Right cardiac atrium (tissue), 5 donors: ENCODE measurements around the gene LYRM4. TPM values are rescaled to one million over a fixed set of nuclear protein-coding genes. Genes with fewer than 3 reads are reported as not detected.

ENCODE experiments used
- ATAC-seq, 2 donors: fragments of 200-7000 bp; cut with Tn5 transposase; one replicate each; pipeline versions ENCODE4 v1.8.0 to v1.9.1; 2020; ENCODE audit warnings: moderate library complexity in 2 of 2, mild to moderate bottlenecking in 1 of 2
- DNase-seq, 3 donors: peaks; one replicate each; pipeline ENCODE4 v3.0.0-alpha.2; 2020
- H3K27ac ChIP-seq: one replicate; pipeline ENCODE4 v1.5.1; 2013; ENCODE audit warnings: mild to moderate bottlenecking, low read length, control low read depth, moderate library complexity
- H3K27me3 ChIP-seq: one replicate; pipeline ENCODE4 v1.6.1; 2013; ENCODE audit not compliant: control insufficient read depth, insufficient read depth
- H3K4me1 ChIP-seq: one replicate; pipeline ENCODE4 v1.6.1; 2013; ENCODE audit warnings: low read length; ENCODE audit not compliant: control insufficient read depth, insufficient read depth
- H3K4me3 ChIP-seq: one replicate; pipeline ENCODE4 v1.5.1; 2013; ENCODE audit warnings: low read length, control low read depth
- H3K9me3 ChIP-seq: one replicate; pipeline ENCODE4 v1.6.1; 2013; ENCODE audit warnings: low read length; ENCODE audit not compliant: control insufficient read depth
- WGBS: extraction: QIAGEN DNeasy Blood & Tissue Kit; methylation state at CpG from one replicate; pipeline ENCODE4 v1.1.7; 2013; 5-methylcytosine and 5-hydroxymethylcytosine counted together
- intact Hi-C, 4 donors: fragments of 100-400 bp; cut with DNase I; formaldehyde crosslinking; loops; one replicate each; pipeline versions ENCODE4 v1.11.0 to v1.14.0; 2022 to 2023
- polyA plus RNA-seq: library from polyadenylated mRNA; stranded (reverse); fragments of 200-250 nt; gene quantifications from one replicate; pipeline ENCODE4 v1.2.3, GENCODE V29; 2013
- total RNA-seq, 4 donors: library from RNA; stranded (reverse); fragmentation: NEBNext Ultra II Directional; extraction: Animal tissue kit (Norgen Biotek cat#: 25700); gene quantifications; one replicate each; pipeline ENCODE4 v1.2.1, GENCODE V29; 2021
- donor health status: healthy with polysubstance abuse.
- donor health status: DM: no; HTN: yes; CAD: no.
- donor health status: DM: no; HTN: no; CAD: no.
- donor health status: DM: no; HTN: yes; CAD: no; lungs with severe emphysema.
- donor health status: DM: yes; HTN: yes; CAD: no.

The LYRM4 gene
- total and polyA plus RNA-seq, 5 donors = 20.2 to 30.5 (median 26.6) TPM

DNA sequence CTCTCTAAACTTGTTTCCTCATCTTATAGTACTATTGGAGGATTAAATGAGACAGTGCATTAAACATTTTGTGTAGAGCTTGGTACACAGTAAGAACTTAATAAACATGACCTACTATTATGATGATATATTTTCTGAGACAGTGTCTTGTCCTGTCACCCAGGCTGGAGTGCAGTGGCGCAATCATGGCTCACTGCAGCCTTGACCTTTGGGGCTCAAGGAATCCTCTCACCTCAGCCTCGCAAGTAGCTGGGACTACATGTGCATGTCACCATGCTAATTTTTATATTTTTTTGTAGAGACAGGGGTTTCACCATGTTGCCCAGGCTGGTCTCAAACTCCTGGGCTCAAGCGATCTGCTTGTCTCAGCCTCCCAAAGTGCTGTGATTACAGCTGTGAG lies 72.1 kb downstream of the LYRM4 start:
- Histone ChIP-seq H3K27ac (no peak overlapping the region), H3K9me3 (no peaks in the 10 kb centered on the region), H3K4me3 (no peak overlapping the region), H3K27me3 (no peaks in the 10 kb centered on the region), H3K4me1 (no peaks in the 10 kb centered on the region)
- ATAC-seq (no peak), DNase-seq (no peak)
- 96% methylated on average over 3 of the region's 3 CpGs for WGBS
- intact Hi-C loops = no loop called here

DNA sequence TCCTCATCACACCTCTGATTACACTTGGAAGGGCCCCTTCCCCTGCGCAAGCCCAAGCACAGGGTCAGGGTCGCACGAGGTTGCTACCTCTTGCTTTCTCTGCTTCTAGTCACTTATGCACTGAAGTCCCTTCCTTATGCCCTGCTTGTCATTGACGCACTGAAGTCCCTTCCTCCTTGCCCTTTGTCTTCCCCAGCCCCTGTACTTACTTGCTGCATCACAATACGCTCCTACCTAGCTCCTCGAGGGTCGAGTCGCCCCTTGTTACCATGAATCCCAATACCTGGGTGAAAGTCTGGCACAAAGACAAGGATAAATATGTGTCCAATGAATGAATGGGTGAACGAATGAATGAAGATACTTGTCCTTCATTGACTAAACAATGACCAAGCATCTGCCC lies 75.9 kb downstream of the LYRM4 start:
- WGBS = 92% methylated on average over 9 of the region's 9 CpGs
- intact Hi-C loops = no loop called here

DNA sequence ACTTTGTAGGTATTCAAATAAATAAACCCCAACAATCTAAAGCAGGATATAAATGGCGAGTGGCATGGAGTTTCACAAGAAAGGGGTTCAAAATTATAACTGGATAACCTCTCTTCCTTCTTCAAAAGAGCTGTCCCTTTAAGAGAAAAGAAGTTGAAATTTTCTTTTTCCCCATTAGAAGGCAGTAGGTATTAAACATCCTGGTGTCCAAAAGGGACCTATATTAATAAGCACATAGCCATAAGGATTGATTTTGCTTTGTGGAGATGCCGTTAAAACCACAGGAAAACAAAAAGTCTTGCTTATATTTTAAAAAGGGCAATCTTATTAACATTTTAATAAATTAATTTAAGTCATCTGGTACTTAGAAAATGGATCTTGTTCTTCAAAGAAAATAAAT lies 76.5 kb downstream of the LYRM4 start:
- DNase-seq = no peak
- ATAC-seq = no peak
- 65% methylated on average over 2 of the region's 2 CpGs for WGBS
- H3K27me3 ChIP-seq = no peaks in the 10 kb centered on the region
- H3K4me1 ChIP-seq = no peaks in the 10 kb centered on the region
- no peaks in the 10 kb centered on the region for H3K9me3 ChIP-seq
- H3K4me3 ChIP-seq = no peak overlapping the region
- no peak overlapping the region for H3K27ac ChIP-seq
- intact Hi-C loops = no loop called here

More for the DNA sequence above, 75.9 kb downstream of the LYRM4 start:
- DNase-seq (no peak), ATAC-seq (no peak)
- Histone ChIP-seq H3K4me3 (no peak overlapping the region), H3K27me3 (no peaks in the 10 kb centered on the region), H3K4me1 (no peaks in the 10 kb centered on the region), H3K9me3 (no peaks in the 10 kb centered on the region), H3K27ac (no peak overlapping the region)

DNA sequence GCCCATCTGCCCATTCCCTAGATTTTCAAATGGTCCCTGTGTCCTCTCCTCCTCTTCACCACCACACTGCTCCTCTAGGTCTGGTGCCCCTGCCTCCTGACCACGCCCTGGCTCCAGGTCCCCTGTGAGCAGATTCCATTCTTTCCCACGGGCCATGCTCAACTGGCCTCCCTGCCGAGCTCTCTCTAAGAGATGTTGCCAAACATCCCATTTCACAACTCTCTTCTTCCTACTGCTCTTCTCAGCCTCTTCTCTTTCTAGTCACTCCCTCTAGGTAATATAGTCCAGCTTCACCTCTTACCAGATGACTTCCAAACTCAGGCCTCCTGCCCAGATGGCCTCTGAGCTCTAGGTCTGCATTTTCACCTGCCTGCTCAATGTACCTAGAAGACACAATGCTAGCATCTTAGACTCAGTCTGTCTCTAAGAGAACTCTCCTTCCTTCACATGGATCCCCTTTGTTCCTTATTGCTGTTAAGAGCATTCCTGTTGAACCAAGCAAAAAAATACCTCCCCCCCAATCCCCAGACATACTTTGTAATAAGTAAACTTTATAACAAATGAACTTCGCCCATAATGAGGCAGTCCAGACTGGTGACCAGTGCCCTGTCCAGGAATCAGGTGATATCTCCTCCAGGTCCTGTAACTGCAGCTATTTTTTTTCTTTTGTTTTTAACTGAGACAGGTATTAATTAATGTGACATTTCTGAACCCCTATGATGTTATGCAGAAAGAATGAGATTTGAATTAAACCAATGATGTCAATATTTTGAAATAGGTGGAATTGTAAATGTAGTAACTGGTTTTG lies 79.0 kb downstream of the LYRM4 start:
- intact Hi-C loops = no loop called here
- Histone ChIP-seq H3K27me3 (no peaks in the 10 kb centered on the region), H3K4me3 (no peak overlapping the region), H3K27ac (no peak overlapping the region), H3K4me1 (no peaks in the 10 kb centered on the region), H3K9me3 (no peaks in the 10 kb centered on the region)
- DNase-seq (no peak), ATAC-seq (no peak)
- WGBS = 81% methylated on average over 4 of the region's 4 CpGs

DNA sequence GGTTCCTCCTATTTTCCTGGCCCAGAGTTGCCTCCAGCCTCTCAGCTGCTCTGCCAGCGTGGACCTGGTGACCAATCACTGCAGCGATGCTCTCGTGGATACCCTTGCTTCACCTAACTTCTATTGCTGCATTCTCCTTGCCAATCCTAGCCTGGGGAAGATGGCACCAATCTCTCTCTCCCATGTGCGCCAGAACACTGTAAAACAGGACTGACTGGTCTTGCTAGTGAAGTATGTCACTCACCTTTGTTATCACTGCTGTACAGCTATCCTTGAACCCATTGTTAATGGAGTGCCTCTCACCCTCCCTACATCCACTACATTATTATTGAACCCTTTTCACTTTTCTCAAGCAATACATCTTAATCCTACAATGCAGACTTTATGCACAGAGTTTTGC lies 80.1 kb downstream of the LYRM4 start:
- Histone ChIP-seq H3K4me1 (no peaks in the 10 kb centered on the region), H3K9me3 (no peaks in the 10 kb centered on the region), H3K27ac (no peak overlapping the region), H3K27me3 (no peaks in the 10 kb centered on the region), H3K4me3 (no peak overlapping the region)
- DNase-seq (no peak), ATAC-seq (no peak)
- 98% methylated on average over 4 of the region's 4 CpGs for WGBS
- intact Hi-C loops = no loop called here

DNA sequence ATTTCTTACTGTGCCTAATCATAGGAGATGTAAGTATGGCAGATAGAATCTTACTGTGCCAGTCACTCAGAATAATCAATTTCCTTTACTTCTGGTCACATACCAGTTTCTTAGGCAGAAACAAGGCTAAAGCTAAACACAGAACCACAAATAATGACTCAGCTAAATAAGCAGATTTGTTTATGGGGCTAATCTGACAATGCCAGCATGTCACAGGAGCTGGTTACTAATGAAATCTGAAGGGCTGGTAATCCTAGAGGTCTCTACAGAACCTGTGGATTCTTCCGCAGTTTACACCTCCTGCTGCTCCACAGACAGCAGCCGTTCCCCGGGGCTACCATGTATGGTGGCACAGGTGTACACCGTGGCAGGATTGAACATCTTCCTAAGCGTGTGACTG lies 80.8 kb downstream of the LYRM4 start:
- Histone ChIP-seq H3K4me1 (no peaks in the 10 kb centered on the region), H3K27me3 (no peaks in the 10 kb centered on the region), H3K4me3 (no peak overlapping the region), H3K9me3 (no peaks in the 10 kb centered on the region), H3K27ac (no peak overlapping the region)
- intact Hi-C loops = no loop called here
- WGBS = 94% methylated on average over 5 of the region's 5 CpGs
- no peak for ATAC-seq
- DNase-seq = no peak

DNA sequence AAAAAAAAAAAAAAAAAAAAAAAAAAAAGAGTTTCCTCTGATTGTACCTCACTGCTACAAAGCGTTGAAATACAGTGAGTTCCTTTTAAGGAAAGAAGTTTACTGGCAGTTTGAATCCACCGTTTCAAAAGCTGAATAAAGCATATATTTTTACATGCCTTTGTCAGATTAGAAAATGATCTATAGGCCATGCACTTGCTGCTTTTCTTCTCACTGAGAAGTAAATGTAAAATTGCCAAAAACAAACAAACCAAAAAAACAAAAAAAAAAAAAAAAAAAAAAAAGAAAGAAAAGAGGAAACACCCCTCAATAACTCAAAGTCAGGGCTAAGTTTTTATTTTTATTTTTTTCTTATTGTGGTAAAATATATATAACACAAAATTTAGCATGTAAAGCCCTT lies 81.9 kb downstream of the LYRM4 start:
- H3K9me3 ChIP-seq = no peaks in the 10 kb centered on the region
- intact Hi-C loops = no loop called here
- H3K4me1 ChIP-seq = no peaks in the 10 kb centered on the region
- no peak for ATAC-seq
- H3K4me3 ChIP-seq = no peak overlapping the region
- H3K27me3 ChIP-seq = no peaks in the 10 kb centered on the region
- DNase-seq = no peak
- no peak overlapping the region for H3K27ac ChIP-seq
- 60% methylated on average over 2 of the region's 2 CpGs for WGBS

DNA sequence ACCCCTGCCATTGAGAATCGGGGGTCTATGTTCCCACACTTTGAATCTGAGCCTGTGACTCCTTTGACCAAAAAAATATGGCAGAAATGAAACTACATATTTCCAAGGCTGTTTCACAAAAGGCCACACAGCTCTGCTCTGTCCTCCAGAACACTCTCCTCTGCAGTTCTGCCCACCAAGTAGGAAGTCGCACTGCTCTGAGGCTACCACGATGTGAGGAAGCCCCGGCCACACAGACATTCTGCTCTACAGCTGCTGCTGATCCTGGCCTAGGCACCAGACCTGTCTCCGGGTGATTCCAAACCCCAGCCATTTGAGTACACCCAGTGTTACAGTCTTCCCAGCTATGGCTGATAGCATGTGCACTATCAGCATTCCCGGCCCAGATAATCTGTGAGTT lies 85.1 kb downstream of the LYRM4 start:
- WGBS = 82% methylated on average over 6 of the region's 6 CpGs
- no peak for ATAC-seq
- Histone ChIP-seq H3K4me1 (no peaks in the 10 kb centered on the region), H3K4me3 (no peak overlapping the region), H3K27me3 (no peaks in the 10 kb centered on the region), H3K27ac (no peak overlapping the region), H3K9me3 (no peaks in the 10 kb centered on the region)
- no peak for DNase-seq
- intact Hi-C loops = no loop called here

DNA sequence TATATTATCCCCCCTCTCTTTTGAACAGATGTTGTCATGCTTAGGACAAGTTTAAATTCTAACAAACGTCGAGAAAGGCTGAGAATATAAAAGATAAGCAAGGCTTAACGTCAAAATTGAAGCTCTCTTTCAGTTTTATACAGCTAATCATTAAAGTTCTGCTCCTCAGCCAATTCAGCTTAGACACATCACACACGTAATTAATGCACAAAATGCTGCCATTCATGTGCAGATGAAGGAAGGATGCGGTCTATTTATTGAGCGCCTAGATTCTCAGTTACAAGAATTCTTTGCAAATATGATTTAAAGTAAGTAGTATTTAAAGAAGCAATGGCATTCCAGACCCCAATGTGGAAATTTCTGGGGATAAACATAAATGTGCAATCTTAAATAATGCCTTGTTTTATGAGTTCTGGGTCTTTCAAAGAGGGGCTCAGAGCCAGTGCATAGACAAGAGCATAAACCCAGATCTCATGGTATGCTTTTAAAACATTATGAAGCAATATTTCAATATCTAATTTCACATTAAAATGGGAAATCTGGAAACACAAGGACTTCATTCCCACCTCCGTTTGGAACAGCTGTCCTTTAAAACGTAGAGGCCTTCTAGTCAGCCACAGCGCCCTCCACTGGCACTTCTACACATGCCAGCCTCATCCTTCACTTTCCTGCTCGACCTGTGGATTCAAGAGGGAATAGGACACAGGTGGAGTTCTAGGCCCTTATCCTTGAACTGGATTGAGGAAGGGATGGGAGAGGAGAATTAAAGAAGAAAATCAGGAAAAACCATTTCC lies 85.8 kb downstream of the LYRM4 start:
- Histone ChIP-seq H3K27ac (no peak overlapping the region), H3K4me1 (no peaks in the 10 kb centered on the region), H3K4me3 (no peak overlapping the region), H3K9me3 (no peaks in the 10 kb centered on the region), H3K27me3 (no peaks in the 10 kb centered on the region)
- intact Hi-C loops = no loop called here
- WGBS = 56% methylated on average over 10 of the region's 10 CpGs
- ATAC-seq = no peak
- DNase-seq = no peak

DNA sequence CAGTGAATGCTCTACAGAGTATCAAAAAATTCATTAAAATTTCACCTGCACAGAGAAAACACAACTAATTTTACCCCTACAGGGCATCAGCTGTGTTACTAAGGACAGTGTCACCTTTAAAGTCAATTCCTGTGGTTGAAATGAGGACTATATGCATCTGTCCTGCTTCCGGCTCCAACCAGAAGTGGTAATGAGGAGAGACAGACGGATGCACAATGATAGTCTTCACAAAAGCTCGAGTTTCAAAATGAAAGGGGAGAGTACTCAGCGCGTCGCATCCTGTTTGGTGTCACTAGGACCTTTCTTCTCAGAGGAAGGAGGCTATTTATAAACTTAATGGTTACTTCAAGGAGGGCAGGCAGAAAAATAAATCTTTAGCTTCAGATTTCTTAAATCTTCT lies 86.5 kb downstream of the LYRM4 start:
- DNase-seq (no peak), ATAC-seq (peak in 1 of 2 donors; percentile 40)
- no peaks in the 10 kb centered on the region for H3K4me1 ChIP-seq
- no peak overlapping the region for H3K4me3 ChIP-seq
- intact Hi-C loops = no loop called here
- 43% methylated on average over 6 of the region's 6 CpGs for WGBS
- H3K27ac ChIP-seq = no peak overlapping the region
- no peaks in the 10 kb centered on the region for H3K27me3 ChIP-seq
- H3K9me3 ChIP-seq = no peaks in the 10 kb centered on the region

DNA sequence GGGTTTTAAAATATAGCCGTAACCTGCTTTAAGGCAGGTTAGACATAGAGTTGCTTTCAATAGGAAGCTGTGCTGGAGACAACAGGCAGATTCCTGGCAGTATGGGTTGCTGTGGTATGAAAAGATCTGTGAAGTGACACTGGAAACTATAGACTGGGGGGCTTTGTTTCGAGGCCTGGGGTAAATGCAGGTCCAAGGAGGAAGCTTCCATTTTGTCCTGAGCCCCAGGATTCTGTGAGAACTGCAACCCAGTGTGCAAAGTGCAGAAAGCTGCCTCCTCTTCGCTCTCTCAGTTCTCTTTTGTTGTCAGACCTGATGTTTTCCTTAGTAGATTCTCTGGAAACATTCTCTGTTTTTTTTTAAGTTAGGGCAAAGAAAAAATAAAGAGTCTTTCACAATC lies 86.9 kb downstream of the LYRM4 start:
- WGBS = 93% methylated on average over 3 of the region's 3 CpGs
- no peaks in the 10 kb centered on the region for H3K4me1 ChIP-seq
- no peaks in the 10 kb centered on the region for H3K27me3 ChIP-seq
- ATAC-seq = no peak
- no peaks in the 10 kb centered on the region for H3K9me3 ChIP-seq
- no peak overlapping the region for H3K4me3 ChIP-seq
- H3K27ac ChIP-seq = no peak overlapping the region
- intact Hi-C loops = no loop called here
- DNase-seq = no peak
